ENCODE data around the gene BMPR1A. TPM values are rescaled to one million over a fixed set of nuclear protein-coding genes. Genes with fewer than 3 reads are reported as not detected.
"Not testable (repeated sequence)": the region's sequence is repeated elsewhere in the genome, so short reads cannot be mapped to it uniquely, and the experiment has no call there.

The BMPR1A gene
- total RNA-seq, 1 donor from 2014 or later, result 0.20 TPM

DNA sequence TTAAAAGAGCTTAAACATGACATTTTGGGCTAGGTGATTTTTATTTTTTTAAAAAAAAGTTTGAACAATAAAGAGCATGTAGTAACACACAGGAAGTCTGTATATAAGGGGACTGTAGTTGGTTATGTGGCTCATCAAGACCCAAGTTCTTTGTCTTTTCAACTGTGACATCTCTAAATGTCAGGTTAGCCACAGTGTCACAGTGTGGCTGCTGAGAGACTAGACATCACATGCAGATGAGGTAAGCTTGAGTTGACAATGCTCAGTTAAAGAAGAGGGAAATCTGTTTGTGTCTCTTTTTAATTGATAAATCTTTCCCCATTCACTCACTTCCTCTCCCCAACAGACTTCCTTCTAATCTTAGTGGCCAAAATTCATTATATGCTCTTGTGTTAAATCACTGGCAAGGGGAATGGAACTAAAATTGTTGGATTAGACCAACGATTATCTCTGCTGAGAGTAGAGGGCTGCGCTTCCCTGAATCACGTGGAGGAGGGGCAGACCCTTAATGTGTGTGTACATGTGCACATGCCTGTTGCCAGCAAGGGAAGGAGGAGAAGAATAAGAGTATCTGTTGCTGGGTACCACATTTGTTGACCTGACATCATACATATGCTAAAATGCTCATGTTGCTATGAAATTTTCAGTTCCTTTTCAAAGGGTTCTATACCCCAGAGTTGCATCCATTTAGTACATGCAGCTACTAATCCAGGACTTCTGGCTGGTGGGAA is 122.7 kb downstream of the BMPR1A start:
- no peak for DNase-seq (ENCODE audit: low read depth in 2 of 2)

DNA sequence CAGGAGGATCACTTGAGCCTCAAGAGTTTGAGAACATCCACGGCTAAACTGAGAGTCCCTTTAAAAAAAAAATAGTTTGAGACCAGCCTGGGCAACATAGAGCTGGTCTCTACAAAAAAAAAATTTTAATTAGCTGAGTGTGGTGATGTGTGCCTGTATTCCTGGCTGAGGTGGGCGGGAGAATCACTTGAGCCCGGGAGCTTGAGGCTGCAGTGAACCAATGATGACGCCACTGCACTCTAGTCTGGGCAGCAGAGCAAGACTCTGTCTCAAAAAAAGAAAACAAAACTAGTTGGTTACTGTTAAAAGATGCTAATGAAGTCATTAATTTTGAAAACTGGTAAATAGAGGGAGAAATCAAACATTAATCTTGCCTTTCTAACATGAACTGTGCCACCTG is 124.6 kb downstream of the BMPR1A start:
- DNase-seq (ENCODE audit: low read depth in 2 of 2), result no peak

DNA sequence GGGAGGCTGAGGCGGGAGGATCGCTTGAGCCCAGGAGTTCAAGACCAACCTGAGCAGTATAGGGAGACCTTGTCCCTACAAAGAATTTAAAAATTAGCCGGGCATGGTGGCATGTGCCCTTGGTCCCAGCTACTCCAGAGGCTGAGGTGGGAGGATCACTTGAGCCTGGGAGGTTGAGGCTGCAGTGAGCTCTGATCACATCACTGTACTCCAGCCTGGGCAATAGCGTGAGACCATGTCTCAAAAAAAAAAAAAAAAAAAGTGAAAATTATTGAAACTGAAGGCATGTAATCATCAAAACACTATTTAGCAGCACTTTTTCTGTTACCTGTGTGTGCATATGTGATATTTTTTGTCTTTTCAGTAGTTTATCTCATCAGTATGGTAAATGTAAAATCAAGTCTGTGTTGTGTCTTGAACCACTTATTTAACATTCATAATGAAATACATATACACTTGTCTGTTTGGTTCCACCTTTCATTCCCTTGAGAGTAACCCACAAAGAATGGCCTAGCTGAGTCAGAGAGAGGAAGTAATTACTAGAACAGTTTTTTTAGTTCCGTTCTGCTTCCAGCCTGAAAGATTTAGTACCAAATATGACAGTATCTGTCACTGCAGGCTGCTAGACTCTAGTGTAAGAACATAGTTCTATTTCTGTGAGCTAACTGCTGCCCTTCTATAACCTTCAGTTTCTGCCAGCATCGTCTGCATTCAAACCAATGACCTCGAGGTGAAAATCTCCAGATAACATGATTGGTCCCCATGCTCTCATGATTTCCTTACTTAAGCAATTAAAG is 132.4 kb downstream of the BMPR1A start:
- DNase-seq (ENCODE audit: low read depth in 2 of 2), result peak; percentile 57 to 73

DNA sequence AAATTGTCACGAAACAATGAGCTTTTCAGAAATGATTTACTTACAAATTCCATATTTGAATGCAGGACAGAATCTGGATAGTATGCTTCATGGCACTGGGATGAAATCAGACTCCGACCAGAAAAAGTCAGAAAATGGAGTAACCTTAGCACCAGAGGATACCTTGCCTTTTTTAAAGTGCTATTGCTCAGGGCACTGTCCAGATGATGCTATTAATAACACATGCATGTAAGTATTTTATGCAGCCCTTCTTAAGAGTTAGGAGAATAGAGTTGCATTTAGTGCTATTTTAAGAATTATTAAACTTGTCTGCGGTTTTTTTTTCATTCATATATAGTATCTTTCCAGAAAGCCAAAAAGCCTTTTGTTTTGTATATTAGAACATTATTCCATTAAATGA is 133.6 kb downstream of the BMPR1A start:
- DNase-seq (ENCODE audit: low read depth in 2 of 2), result no peak

DNA sequence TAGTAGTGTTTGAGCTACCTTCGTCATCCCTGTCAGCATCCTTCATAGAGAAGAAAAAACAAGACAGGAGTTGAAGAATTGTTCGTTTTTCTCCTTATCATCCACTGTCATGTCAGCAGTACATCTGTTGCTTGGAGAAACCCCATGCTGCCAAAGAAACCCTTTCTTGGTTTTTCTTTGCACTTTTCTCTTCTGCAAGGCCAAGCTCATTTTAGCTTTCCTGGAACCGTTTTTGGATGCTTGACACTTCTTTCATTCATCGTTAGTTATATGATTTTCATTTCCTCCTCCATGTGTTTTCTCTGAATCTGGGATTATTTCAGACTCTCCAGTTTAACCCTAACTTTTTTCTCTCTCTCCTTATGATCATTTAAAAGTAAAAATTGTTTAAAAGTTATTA is 142.1 kb downstream of the BMPR1A start:
- DNase-seq (ENCODE audit: low read depth in 2 of 2), result no peak

DNA sequence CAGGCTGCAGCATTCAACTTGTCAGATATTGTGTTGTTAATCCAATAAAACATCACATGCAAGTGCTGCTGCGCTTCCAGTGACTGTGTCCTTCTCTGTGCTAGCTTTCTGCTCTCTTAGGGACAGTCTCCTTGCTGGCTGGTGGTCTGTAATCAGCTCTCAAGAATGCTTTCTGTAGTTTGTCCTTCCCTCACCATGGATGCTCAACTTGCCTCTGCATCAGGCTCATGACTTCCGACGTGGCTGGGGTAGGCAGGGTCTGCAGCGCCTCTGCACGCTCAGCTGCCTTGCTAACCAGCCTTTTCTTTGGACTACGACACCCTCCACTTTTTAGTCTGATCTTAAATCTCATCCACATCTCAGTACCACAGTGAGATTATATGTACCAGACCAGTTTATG is 142.7 kb downstream of the BMPR1A start:
- DNase-seq (ENCODE audit: low read depth in 2 of 2), result no peak

DNA sequence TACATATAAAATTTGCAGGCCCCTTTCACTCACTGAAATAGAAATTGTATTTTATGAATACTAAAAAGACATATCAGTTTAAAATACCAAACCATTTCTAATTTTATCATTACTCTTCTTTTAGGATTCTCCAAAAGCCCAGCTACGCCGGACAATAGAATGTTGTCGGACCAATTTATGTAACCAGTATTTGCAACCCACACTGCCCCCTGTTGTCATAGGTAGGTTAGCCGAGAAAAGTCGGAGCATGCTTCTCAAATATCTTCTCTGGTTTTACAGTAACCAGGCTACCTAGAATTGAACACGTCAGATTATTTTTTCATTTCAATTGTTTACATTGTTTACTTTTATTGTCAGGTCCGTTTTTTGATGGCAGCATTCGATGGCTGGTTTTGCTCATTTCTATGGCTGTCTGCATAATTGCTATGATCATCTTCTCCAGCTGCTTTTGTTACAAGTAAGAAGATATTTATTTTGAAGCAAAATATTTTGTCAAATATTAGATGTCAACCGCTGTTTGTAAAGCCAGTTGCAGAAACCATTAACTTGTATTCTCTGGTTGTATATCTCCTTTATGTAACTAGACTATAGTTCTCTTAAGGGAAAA is 143.4 kb downstream of the BMPR1A start:
- peak; percentile 77 to 84 for DNase-seq (ENCODE audit: low read depth in 2 of 2)

DNA sequence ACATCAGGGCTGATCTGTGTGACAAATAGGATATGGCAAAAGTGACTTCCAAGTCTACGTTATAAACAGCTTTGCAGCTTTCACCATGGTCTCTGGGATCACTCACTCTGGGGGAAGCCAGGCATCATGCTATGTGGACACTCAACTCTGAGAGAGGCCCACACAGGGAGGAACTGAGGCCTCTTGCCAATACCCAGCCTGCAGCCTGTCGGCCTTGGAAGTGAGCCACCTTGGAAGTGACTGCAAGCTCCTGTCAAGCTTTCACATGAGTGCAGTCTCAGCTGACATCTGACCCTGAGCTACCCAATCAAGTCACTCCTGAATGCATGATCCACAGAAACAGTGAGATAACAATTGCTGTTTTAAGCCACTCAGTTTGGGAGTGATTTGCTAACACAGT is 144.5 kb downstream of the BMPR1A start:
- peak in 1 of 2 donors; percentile 13 for DNase-seq (ENCODE audit: low read depth in 2 of 2)

DNA sequence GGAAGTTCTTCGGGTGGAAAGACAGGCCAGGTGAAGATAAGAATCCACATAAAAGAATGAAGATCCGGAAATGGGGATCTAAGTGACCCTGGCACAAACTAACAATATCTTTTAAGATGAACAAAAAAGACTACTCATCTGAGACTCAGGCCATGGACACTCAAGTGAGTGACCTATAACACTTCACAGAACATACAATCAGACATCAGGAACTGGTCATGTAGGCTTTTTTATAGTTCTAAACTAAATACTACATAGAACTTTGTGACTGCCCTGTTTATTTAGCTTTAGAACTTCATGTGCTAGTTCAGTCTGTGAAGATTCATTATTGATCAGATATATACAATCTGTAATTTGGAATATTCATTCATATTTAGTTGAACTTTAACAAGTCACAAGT is 148.2 kb downstream of the BMPR1A start:
- no peak for DNase-seq (ENCODE audit: low read depth in 2 of 2)

DNA sequence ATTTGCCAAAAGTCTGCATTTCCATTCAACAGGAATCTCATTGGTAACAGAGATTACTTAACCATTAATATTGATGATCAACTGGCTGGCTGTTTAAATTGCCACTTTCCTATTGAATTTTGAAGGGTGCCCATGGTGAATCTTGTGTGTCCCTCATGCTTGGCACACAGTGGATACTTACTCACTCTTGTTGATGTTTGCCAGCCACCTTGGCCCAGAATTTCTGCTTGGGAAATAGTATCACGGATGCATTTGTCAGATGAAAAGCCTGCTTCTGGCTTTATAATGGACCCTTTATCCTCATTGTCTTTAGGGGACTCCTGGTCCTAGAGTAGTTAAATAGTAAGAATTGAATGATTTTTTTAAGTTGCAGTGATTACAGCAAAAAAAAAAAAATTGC is 149.0 kb downstream of the BMPR1A start:
- DNase-seq (ENCODE audit: low read depth in 2 of 2), result no peak

DNA sequence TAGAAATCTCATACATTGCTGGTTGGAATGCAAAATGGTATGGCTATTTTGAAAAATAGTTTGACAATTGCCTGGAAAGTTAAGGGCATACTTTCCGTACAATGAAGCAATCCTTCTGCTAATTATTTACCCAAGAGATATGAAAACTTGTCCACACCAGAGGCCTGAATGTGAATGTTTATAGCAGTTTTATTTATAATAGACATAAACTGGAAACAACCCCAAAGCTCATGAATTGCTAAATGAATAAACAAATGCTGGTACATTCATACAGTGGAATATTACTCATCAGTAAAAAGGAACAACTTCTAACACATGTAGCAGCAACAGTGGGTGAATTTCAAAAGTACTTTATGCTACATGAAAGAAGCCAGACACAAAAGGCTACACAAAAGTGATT is 158.3 kb downstream of the BMPR1A start:
- DNase-seq (ENCODE audit: low read depth in 2 of 2), result no peak

DNA sequence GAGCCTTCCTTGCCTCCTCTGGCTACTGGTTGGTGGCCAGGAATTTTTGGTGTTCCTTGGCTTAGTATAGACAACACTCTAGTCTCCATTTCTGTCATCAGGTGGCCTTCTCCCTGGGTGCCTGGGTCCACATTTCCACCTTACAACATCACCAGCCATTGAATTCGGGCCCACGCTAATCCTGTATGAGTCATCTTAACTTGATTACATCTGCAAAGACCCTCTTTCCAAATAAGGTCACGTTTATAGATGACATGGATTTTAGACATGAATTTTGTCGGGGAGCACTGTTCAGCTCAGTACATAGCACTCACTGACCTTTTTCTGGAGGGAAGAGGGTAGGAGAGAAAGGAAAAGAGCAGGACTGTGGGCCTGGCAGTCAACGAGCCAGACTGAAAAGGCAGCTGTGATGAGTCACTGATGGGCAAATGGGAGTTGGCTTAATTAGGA is 161.6 kb downstream of the BMPR1A start:
- DNase-seq (ENCODE audit: low read depth in 2 of 2), result peak in 1 of 2 donors; percentile 23

DNA sequence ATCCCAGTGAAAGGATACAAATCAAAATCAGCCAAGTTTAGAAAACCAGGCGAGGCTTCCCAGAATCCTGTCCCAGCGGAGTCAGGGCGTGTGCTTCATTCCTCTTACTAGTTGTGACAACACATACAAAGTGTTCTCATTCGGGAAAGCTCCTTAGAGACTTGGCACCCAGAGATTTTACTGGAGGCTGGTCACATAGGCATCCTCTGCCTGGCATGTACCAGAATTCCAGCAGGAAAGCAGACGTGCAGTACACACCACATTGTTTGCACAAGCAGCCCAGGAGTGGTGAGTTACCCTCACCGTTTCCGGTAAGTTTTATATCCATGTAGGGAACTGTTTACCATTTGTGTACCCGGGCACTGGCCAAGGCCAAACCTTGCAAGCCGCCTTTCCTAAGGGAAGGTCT is 166.1 kb downstream of the BMPR1A start:
- no peak for DNase-seq (ENCODE audit: low read depth in 2 of 2)

DNA sequence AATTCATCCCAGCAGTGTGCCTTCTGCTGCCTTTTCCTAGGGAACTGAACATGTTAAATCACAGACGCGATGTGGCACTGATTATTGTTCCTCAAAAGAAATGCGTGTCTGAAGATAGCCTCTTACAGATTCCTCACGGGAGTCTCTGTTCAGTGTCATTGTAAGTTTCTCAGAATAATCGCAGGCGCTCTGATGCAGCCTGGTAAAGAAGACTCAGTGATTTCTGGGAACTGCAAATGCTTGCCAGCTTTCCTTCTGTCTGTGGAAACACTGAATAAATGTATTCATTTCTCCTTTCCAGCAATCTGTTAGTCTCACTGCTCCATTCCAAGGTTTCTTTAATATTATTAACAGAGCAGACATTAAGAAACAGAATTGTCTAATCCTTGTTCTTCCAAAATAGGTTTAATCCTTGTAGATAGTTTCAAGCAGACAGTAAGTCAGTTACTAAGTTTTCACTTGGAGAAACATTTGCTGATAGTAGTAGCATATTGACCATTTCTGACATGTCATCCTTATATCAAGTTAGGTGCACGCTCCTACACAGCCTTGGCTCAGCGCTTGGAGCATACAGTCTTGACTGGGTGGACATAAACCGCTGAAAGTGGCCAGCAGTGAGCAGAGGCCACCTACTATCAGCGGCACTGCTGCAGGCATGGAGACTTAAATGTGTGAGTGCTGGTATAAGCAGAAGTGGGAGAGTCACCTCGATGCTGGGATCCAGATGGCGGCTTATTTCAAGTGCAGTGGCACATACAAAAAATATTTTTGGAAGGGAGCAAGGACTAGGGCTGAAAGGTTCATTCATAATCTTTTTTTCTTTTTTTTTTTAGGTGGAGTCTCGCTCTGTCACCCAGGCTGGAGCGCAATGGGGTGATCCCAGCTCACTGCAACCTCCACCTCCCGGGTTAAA is 173.3 kb downstream of the BMPR1A start:
- DNase-seq (ENCODE audit: low read depth in 2 of 2), result no peak

DNA sequence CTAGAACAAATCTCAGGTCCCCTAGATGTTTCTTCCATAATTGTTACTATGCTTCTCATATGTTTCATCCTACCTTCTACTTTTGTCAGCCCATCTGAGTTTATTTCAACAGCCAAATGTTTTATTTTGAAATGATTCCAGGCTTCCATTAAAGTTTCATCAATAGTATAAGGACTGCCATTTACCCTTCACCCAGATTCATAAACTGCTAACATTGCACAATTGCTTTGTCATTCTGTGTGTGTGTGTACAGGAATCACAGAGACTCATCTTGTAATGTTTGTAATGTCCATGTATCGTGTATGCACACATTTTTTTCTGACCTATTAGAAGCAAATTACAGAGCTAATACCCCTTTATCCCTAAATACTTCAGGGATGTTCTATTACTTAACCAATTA is 175.5 kb downstream of the BMPR1A start:
- DNase-seq (ENCODE audit: low read depth in 2 of 2), result peak in 1 of 2 donors; percentile 16

DNA sequence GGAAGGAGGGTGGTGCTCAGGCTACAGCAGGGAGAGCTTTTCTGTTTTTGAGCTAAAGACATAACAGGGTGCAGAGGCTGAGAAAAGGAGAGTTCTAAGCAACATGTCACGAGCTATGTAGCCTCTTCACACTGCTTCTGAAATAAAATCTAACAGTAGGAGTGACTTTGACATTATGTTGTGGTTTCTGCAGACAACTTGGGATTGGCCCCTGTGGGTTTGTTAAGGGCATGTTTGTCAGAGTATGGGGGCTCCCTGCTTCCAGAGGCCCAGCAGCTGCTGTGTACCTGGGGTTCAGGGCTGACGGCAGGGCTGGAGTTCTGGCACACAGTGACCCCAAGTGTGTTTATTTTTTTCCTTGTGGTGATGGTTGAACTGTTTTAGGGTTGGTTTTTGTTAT is 176.3 kb downstream of the BMPR1A start:
- no peak for DNase-seq (ENCODE audit: low read depth in 2 of 2)

DNA sequence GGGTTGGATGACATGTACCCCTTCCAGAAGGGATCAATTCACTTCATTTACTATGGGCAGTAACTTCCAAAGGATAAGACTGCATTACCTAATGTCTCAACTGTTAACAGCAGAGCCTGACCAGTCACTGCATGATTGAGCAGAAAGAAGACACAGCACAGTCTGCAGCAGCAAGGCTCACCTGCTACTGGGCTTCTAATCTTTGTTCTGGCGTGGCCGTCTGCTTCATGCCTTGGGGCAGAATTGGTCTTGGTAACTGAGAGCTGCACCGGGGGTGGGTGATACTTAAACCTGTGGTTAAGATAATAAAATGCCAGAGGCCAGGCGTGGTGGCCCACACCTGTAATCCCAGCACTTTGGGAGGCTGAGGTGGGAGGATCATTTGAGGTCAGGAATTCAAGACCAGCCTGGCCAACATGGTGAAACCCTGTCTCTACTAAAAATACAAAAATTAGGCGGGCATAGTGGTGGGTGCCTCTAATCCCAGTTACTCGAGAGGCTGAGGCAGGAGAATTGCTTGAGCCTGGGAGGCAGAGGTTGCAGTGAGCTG is 177.8 kb downstream of the BMPR1A start:
- not testable (repeated sequence) for DNase-seq (ENCODE audit: low read depth in 2 of 2)

DNA sequence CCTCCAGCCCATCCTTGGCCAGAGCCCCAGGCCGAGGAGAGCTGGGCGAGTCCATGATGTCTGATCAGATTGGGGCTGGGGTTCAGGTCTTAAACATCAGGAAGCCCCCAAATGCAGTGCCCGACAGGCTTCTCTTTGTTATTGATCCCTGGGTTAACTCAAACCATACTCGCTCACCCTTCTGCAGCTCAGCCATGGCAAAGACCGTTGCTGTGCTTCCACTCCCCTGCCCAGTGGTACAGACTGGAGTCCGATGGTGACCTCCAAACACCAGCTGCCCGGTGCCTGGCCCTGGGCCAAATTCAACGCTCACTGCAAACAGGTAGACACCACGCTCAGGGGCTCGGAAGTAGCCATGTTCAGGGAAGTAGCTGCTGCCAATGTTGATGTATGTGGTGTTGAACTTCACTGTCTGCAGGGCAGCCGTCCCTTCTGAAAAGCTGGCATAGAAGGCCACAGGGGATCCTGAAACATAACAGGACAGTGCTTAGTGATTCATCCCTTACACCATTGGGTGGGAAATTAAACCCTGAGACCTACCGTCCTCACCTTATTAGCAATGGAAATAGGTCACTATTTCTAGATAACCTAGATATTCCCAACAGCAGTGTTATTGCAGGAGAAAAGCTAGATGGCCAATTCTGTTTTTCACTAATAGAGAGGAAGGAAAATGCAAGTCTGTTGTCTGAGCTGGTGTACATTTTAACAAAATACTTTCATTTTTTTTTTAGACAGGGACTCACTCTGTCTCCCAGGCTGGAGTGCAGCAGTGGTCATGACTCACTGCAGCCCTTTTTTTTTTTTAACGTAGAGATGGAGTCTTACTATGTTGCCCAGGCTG is 180.5 kb downstream of the BMPR1A start:
- peak in 1 of 2 donors; percentile 34 for DNase-seq (ENCODE audit: low read depth in 2 of 2)

DNA sequence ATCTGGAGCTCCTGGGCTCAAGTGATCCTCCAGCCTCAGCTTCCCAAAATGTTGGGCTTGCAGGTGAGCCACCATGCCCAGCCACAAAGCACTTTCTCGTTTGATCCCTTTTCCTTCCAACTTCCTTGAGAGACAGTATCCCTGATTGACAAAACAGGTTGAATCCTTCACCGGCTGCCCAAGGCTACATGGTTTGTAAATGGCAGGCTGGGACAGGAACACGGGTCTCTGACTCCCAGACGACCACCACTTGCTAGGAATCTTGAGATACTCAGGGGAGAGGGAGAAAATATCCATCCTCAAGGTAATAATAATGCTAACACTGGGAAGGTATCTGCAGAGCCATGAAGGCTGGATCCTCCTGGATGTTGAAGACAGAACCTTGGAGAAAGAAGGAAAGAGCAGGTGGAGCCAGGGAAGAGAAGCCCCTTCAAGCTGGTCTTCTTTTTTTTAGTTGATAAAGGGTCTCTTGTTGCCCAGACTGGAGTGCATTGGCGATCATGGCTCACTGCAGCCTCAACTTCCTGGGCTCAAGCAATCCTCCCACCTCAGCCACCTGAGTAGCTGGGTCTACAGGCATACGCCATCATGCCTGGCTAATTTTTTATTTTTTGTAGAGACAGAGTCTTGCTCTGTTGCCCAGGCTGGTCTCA is 181.2 kb downstream of the BMPR1A start:
- no peak for DNase-seq (ENCODE audit: low read depth in 2 of 2)

DNA sequence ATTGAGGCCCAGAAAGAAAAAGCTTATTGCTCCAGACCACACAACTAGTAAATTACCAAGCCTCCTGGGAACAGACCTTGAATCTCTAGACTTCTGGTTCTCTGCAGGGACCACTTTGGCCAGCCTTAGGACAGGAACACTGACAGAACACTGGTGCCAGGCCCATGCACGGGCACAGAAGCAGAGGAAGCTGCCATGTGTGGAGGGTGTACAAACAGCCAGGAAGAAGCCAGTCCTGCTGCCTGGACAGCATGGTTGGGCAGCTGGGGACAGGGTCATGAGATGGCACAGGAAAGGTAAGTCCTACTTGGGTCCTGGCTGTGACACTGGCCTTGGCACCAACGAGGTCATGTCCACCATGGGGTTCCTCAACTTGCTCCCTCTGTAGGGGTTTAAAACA is 181.8 kb downstream of the BMPR1A start:
- DNase-seq (ENCODE audit: low read depth in 2 of 2), result no peak
